Kidney epithelial cell (primary cell): ENCODE results near the gene GBGT1. TPM values are rescaled to one million over a fixed set of nuclear protein-coding genes. Genes with fewer than 3 reads are reported as not detected.
A peak's percentile ranks its signal among the peaks of the same experiment; 100 is the strongest.

ENCODE experiments used
- DNase-seq: peaks from one replicate; pipeline ENCODE4 v3.0.0-alpha.2; 2010; ENCODE audit warnings: low read depth
- H3K27me3 ChIP-seq: 2 replicates; pipeline ENCODE4 v1.6.0; 2011; ENCODE audit warnings: low read length; ENCODE audit not compliant: control insufficient read depth, insufficient read depth
- H3K36me3 ChIP-seq: 2 replicates; pipeline ENCODE4 v1.5.1; 2011; ENCODE audit warnings: low read length; ENCODE audit not compliant: control insufficient read depth, insufficient read depth
- H3K4me3 ChIP-seq: 2 replicates; pipeline ENCODE4 v1.5.1; 2011; ENCODE audit warnings: low read depth, mild to moderate bottlenecking, control low read depth, low read length
- total RNA-seq: library from RNA; depleted of rRNA; stranded (reverse); fragments of >200 nt; gene quantifications from 2 replicates; pipeline ENCODE4 v1.2.3, GENCODE V29; 2015
- TF ChIP-seq, protein P1 (sequence below): IDR thresholded peaks from 2 replicates; pipeline ENCODE4 v1.5.1; 2011; ENCODE audit warnings: mild to moderate bottlenecking, moderate library complexity, low read length, control low read depth, inconsistent platforms; ENCODE audit not compliant: insufficient read depth, poor library complexity, severe bottlenecking

GBGT1 gene
- total RNA-seq, 1 donor from 2014 or later, result 12.4 TPM

DNA sequence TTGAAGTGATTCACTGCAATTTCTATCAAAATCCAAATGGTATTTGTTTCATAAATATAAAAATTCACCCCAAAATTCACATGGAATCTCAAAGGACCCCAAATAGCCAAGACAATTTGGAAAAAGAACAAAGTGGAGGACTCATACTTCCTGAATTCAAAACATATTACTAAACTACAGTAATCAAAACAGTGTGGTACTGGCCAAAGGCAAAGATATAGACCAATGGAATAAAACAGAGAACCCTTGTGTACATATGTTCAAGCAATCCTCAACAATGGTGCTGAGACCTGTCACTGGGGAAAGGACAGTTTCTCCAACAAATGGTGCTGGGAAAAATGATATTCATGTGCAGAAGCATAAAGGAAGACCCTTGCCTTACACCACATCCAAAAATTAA, 31.3 kb upstream of the GBGT1 start:
- TF ChIP-seq, protein P1, sequence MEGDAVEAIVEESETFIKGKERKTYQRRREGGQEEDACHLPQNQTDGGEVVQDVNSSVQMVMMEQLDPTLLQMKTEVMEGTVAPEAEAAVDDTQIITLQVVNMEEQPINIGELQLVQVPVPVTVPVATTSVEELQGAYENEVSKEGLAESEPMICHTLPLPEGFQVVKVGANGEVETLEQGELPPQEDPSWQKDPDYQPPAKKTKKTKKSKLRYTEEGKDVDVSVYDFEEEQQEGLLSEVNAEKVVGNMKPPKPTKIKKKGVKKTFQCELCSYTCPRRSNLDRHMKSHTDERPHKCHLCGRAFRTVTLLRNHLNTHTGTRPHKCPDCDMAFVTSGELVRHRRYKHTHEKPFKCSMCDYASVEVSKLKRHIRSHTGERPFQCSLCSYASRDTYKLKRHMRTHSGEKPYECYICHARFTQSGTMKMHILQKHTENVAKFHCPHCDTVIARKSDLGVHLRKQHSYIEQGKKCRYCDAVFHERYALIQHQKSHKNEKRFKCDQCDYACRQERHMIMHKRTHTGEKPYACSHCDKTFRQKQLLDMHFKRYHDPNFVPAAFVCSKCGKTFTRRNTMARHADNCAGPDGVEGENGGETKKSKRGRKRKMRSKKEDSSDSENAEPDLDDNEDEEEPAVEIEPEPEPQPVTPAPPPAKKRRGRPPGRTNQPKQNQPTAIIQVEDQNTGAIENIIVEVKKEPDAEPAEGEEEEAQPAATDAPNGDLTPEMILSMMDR, result no peak
- H3K4me3 ChIP-seq, result no peak overlapping the region
- H3K27me3 ChIP-seq, result peaks cover 6% of the 10 kb centered on the region
- H3K36me3 ChIP-seq, result no peaks in the 10 kb centered on the region
- DNase-seq, result no peak

DNA sequence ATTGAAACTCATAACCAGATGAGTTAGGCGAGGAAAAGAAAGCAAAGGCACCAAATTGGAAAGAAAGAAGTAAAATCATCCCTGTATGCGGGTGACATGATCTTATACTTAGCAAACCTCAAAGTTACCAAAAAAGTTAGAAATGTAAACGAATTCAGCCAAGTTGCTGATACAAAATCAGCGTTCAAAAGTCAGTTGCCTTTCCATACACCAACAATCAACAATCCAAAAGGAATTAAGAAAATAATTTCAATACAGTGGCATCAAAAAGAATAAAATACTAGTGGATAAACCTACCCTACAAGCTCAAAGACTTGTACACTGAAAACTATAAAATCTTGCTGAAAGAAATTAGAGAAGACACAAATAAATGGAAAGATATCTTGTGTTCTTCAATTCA, 30.9 kb upstream of the GBGT1 start:
- TF ChIP-seq, protein P1, result no peak
- Histone ChIP-seq H3K4me3 (no peak overlapping the region), H3K27me3 (peaks cover 2% of the 10 kb centered on the region), H3K36me3 (no peaks in the 10 kb centered on the region)
- DNase-seq, result no peak

- Histone ChIP-seq H3K36me3 (no peaks in the 10 kb centered on the region), H3K27me3 (peaks cover 12% of the 10 kb centered on the region), H3K4me3 (no peak overlapping the region)
- DNase-seq, result no peak
- TF ChIP-seq, protein P1, result no peak
Observed at GRCh38 chr9:133191989-133192388, 28.3 kb upstream of the GBGT1 start.

GRCh38 chr9:133189826-133190225, 26.1 kb upstream of the GBGT1 start:
- TF ChIP-seq, protein P1, result no peak
- no peak for DNase-seq

DNA sequence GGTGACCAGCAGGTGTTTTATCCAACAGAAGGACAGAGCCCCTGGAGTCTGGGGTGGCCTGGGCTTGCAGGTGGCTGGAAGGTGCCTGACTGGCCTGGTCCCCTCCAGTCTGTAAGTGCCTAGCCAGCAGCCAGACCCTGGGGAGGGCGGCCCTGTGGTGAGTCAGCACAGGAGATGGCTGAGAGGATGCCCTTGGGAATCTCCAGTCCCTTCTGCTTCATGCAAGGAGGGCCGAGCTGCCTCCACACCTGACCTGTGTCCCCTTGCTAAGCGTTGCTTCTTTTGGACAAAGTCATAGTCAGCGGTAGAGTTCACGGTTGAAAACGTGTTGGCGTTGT, 25.1 kb upstream of the GBGT1 start:
- Histone ChIP-seq H3K36me3 (no peaks in the 10 kb centered on the region), H3K4me3 (no peak overlapping the region), H3K27me3 (peaks cover 17% of the 10 kb centered on the region)
- no peak for DNase-seq
- TF ChIP-seq, protein P1, result no peak

More at GRCh38 chr9:133189826-133190225, 26.1 kb upstream of the GBGT1 start:
- no peaks in the 10 kb centered on the region for H3K36me3 ChIP-seq
- H3K27me3 ChIP-seq, result peaks cover 15% of the 10 kb centered on the region
- H3K4me3 ChIP-seq, result no peak overlapping the region

DNA sequence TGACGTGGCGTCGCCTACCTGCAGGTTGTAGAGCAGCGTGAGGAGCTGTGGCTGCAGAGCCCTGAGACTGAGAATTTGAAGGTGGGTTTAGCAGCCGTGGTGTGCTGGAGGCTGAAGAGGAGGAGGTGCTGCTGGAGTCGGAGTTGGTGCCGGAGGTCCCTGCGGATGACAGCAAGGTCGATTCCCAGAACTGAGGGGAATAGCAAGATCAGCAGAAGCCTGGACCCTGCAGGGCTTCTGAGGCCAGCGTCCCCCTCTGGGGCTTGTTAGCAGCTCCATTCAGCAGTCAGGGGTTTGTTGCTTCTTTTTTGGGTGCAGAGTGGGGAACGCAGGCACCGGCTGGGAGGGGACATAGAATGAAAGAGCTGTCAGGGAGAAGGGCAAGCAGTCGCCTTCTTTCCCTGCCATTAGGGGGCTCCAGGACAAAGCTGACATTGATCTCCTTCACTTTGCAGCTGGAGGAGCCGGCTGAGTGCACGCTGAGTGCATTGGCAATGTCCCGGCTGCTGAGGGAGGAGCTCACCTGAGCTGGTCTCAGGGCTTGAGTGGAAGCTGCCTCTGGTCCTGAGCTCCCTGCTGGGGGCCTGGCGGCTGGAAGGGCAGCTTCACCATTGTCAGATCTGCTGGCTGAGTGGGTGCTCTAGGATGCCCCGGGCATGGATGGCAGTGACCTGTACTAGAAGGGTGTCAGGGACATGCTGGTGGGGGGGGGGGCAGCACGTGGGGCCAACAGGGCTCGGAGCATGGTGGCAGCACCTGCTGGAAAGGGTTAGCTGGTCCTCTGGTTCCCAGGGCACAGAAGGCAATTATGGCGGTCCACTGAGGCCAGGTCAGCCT, 24.5 kb upstream of the GBGT1 start:
- Histone ChIP-seq H3K36me3 (no peaks in the 10 kb centered on the region), H3K4me3 (no peak overlapping the region), H3K27me3 (peaks cover 17% of the 10 kb centered on the region)
- DNase-seq, result no peak
- TF ChIP-seq, protein P1, result peak; percentile 43
